Measurements from ENCODE around the gene IFT88. TPM values are rescaled to one million over a fixed set of nuclear protein-coding genes. Genes with fewer than 3 reads are reported as not detected.

The IFT88 gene
- total RNA-seq, 1 donor from 2014 or later: 29.4 TPM

GRCh38 chr13:20585371-20585770 lies 18.4 kb downstream of the IFT88 start:
- Mint-ChIP-seq H3K9me3 (ENCODE audit: low read depth) (peaks cover 13% of the 10 kb centered on the region), H3K27ac (no peak overlapping the region), H3K36me3 (ENCODE audit: insufficient read depth) (peaks cover 46% of the 10 kb centered on the region), H3K4me3 (ENCODE audit: low read depth) (no peak overlapping the region), H3K4me1 (ENCODE audit: low read depth) (no peaks in the 10 kb centered on the region), H3K27me3 (no peaks in the 10 kb centered on the region)
- TF ChIP-seq CTCF (IDR thresholded peaks at IDR 0.05; ENCODE audit: unreplicated experiment): no peak
- DNase-seq (ENCODE audit: low spot score, unreplicated experiment): no peak

GRCh38 chr13:20588529-20589110 lies 21.7 kb downstream of the IFT88 start:
- Mint-ChIP-seq H3K4me3 (ENCODE audit: low read depth) (no peak overlapping the region), H3K4me1 (ENCODE audit: low read depth) (no peaks in the 10 kb centered on the region), H3K36me3 (ENCODE audit: insufficient read depth) (peaks cover 23% of the 10 kb centered on the region), H3K27me3 (no peaks in the 10 kb centered on the region), H3K9me3 (ENCODE audit: low read depth) (peaks cover 7% of the 10 kb centered on the region), H3K27ac (no peak overlapping the region)
- TF ChIP-seq CTCF (IDR thresholded peaks at IDR 0.05; ENCODE audit: unreplicated experiment): no peak
- no peak for DNase-seq (ENCODE audit: low spot score, unreplicated experiment)

- Mint-ChIP-seq H3K27ac (no peak overlapping the region), H3K27me3 (no peaks in the 10 kb centered on the region), H3K36me3 (ENCODE audit: insufficient read depth) (peaks cover 7% of the 10 kb centered on the region)
These were observed 23.6 kb downstream of the IFT88 start for GRCh38 chr13:20590561-20590960.

GRCh38 chr13:20592606-20593005 lies 25.6 kb downstream of the IFT88 start:
- TF ChIP-seq CTCF (IDR thresholded peaks at IDR 0.05; ENCODE audit: unreplicated experiment): no peak
- no peak for DNase-seq (ENCODE audit: low spot score, unreplicated experiment)
- peaks cover 6% of the 10 kb centered on the region for H3K36me3 Mint-ChIP-seq (ENCODE audit: insufficient read depth)
- H3K27me3 Mint-ChIP-seq: no peaks in the 10 kb centered on the region
- H3K4me3 Mint-ChIP-seq (ENCODE audit: low read depth): no peak overlapping the region
- H3K9me3 Mint-ChIP-seq (ENCODE audit: low read depth): no peaks in the 10 kb centered on the region
- H3K27ac Mint-ChIP-seq: no peak overlapping the region
- H3K4me1 Mint-ChIP-seq (ENCODE audit: low read depth): no peaks in the 10 kb centered on the region

More at GRCh38 chr13:20590561-20590960, 23.6 kb downstream of the IFT88 start:
- Mint-ChIP-seq H3K9me3 (ENCODE audit: low read depth) (no peaks in the 10 kb centered on the region), H3K4me1 (ENCODE audit: low read depth) (no peaks in the 10 kb centered on the region), H3K4me3 (ENCODE audit: low read depth) (no peak overlapping the region)
- DNase-seq (ENCODE audit: low spot score, unreplicated experiment): no peak
- TF ChIP-seq CTCF (IDR thresholded peaks at IDR 0.05; ENCODE audit: unreplicated experiment): no peak

GRCh38 chr13:20594280-20594679 lies 27.3 kb downstream of the IFT88 start:
- Mint-ChIP-seq H3K4me1 (ENCODE audit: low read depth) (no peaks in the 10 kb centered on the region), H3K36me3 (ENCODE audit: insufficient read depth) (peaks cover 6% of the 10 kb centered on the region), H3K4me3 (ENCODE audit: low read depth) (no peak overlapping the region), H3K9me3 (ENCODE audit: low read depth) (no peaks in the 10 kb centered on the region), H3K27me3 (no peaks in the 10 kb centered on the region), H3K27ac (no peak overlapping the region)
- DNase-seq (ENCODE audit: low spot score, unreplicated experiment): no peak
- no peak for TF ChIP-seq CTCF (IDR thresholded peaks at IDR 0.05; ENCODE audit: unreplicated experiment)
